NCI-H187 (cell line): Measurements from ENCODE around the gene CNOT2.

Experiments used
- DNase-seq, 2 experiments: peaks; one replicate each; lab custom pipeline; 2025; lab: John Stamatoyannopoulos, UW

The CNOT2 gene

GRCh38 chr12:70242695-70243509 is at the start of gene CNOT2:
Gene CNOT2 (plus strand): TSS chr12:70243433. CDS start chr12:70278227, 34,794 bp downstream.
- DNase-seq: peak; percentile 85 to 88

- DNase-seq: no peak
Measured at GRCh38 chr12:70194076-70194475, 49.2 kb upstream of the CNOT2 start.

- no peak for DNase-seq
Measured at GRCh38 chr12:70196811-70197281, 46.4 kb upstream of the CNOT2 start.

GRCh38 chr12:70197345-70197744 is 45.9 kb upstream of the CNOT2 start:
- no peak for DNase-seq

GRCh38 chr12:70213707-70214106 is 29.5 kb upstream of the CNOT2 start:
- DNase-seq: no peak

GRCh38 chr12:70214972-70215617 is 28.1 kb upstream of the CNOT2 start:
- DNase-seq: no peak

GRCh38 chr12:70217416-70217815 is 25.8 kb upstream of the CNOT2 start:
- no peak for DNase-seq

- no peak for DNase-seq
Measured at GRCh38 chr12:70221626-70222025, 21.6 kb upstream of the CNOT2 start.

- DNase-seq: no peak
Measured at GRCh38 chr12:70227911-70228310, 15.3 kb upstream of the CNOT2 start.

- DNase-seq: no peak
Measured at GRCh38 chr12:70230934-70231606, 12.2 kb upstream of the CNOT2 start.

GRCh38 chr12:70236990-70237389 is 6.2 kb upstream of the CNOT2 start:
- no peak for DNase-seq

- no peak for DNase-seq
Measured at GRCh38 chr12:70240673-70241072, 2.6 kb upstream of the CNOT2 start.

GRCh38 chr12:70241845-70242244 is 1.4 kb upstream of the CNOT2 start:
- no peak for DNase-seq

GRCh38 chr12:70243510-70244371 is 508 bp downstream of the CNOT2 start:
- peak; percentile 61 to 87 for DNase-seq

GRCh38 chr12:70244409-70244808 is 1.2 kb downstream of the CNOT2 start:
- no peak for DNase-seq

GRCh38 chr12:70245458-70245857 is 2.2 kb downstream of the CNOT2 start:
- no peak for DNase-seq

- DNase-seq: no peak
Measured at GRCh38 chr12:70246580-70246979, 3.3 kb downstream of the CNOT2 start.

GRCh38 chr12:70247653-70248199 is 4.5 kb downstream of the CNOT2 start:
- DNase-seq: no peak

GRCh38 chr12:70248876-70249275 is 5.6 kb downstream of the CNOT2 start:
- no peak for DNase-seq

- no peak for DNase-seq
Measured at GRCh38 chr12:70249903-70250302, 6.7 kb downstream of the CNOT2 start.

GRCh38 chr12:70251226-70251625 is 8.0 kb downstream of the CNOT2 start:
- no peak for DNase-seq

GRCh38 chr12:70251661-70252060 is 8.4 kb downstream of the CNOT2 start:
- DNase-seq: no peak
